ENCODE results near the gene AJUBA.
"Not testable (repeated sequence)": the region's sequence is repeated elsewhere in the genome, so short reads cannot be mapped to it uniquely, and the experiment has no call there.

The AJUBA gene

GRCh38 chr14:22966783-22967269, 15.5 kb downstream of the AJUBA start:
- Histone ChIP-seq H3K4ac (ENCODE audit: low read depth in 1 of 2, low read length in 2 of 2) (no peak overlapping the region), H3K9ac (ENCODE audit: low read length) (no peak overlapping the region), H3K4me2 (ENCODE audit: low read length, poor library complexity, severe bottlenecking) (no peak overlapping the region), H3K9me3 (ENCODE audit: control insufficient read depth, low read length) (no peaks in the 10 kb centered on the region), H2BK15ac (ENCODE audit: low read depth, poor library complexity, severe bottlenecking) (no peak overlapping the region), H3K36me3 (ENCODE audit: control insufficient read depth in 1 of 2, insufficient read depth in 2 of 2, low read depth in 1 of 2, low read length in 2 of 2) (peaks cover 0 to 13% of the 10 kb centered on the region in 2 experiments), H2BK5ac (ENCODE audit: low read depth, low read length, poor library complexity, severe bottlenecking) (no peak overlapping the region), H4K91ac (ENCODE audit: low read length) (no peak overlapping the region), H2BK120ac (ENCODE audit: low read depth, low read length) (no peak overlapping the region), H4K8ac (ENCODE audit: low read length) (no peak overlapping the region), H3K27me3 (ENCODE audit: control insufficient read depth in 1 of 2, insufficient read depth in 1 of 2, low read length in 2 of 2) (no peaks in the 10 kb centered on the region), H3K4me3 (ENCODE audit: insufficient read depth in 1 of 2, low read depth in 1 of 2, low read length in 2 of 2) (no peak overlapping the region), H3K14ac (ENCODE audit: low read length in 2 of 2) (no peak overlapping the region), H3K4me1 (ENCODE audit: control insufficient read depth, insufficient read depth, low read depth, low read length) (no peaks in the 10 kb centered on the region), H3K79me1 (replicated peaks; ENCODE audit: low read length, poor library complexity, severe bottlenecking) (no peaks in the 10 kb centered on the region), H3K27ac (ENCODE audit: low read length, poor library complexity, severe bottlenecking) (no peak overlapping the region), H3K18ac (ENCODE audit: low read depth in 1 of 2, low read length in 2 of 2) (no peak overlapping the region), H3K23ac (ENCODE audit: low read length in 2 of 2) (no peak overlapping the region), H2AK5ac (ENCODE audit: low read length, severe bottlenecking) (no peak overlapping the region), H2AFZ (ENCODE audit: low read depth, low read length) (no peak overlapping the region), H2BK12ac (ENCODE audit: low read length in 2 of 2) (no peak overlapping the region)
- WGBS: 83% methylated on average over 3 of the region's 4 CpGs
- no peak for DNase-seq

GRCh38 chr14:22965916-22966782, 16.2 kb downstream of the AJUBA start:
- not testable (repeated sequence) for DNase-seq; H2BK120ac ChIP-seq (ENCODE audit: low read depth, low read length); H3K9me3 ChIP-seq (ENCODE audit: control insufficient read depth, low read length); H3K79me1 ChIP-seq (replicated peaks; ENCODE audit: low read length, poor library complexity, severe bottlenecking); H3K27me3 ChIP-seq (ENCODE audit: control insufficient read depth in 1 of 2, insufficient read depth in 1 of 2, low read length in 2 of 2); H4K91ac ChIP-seq (ENCODE audit: low read length); H3K23ac ChIP-seq (ENCODE audit: low read length in 2 of 2); H3K4me1 ChIP-seq (ENCODE audit: control insufficient read depth, insufficient read depth, low read depth, low read length); H2BK12ac ChIP-seq (ENCODE audit: low read length in 2 of 2); H3K4me2 ChIP-seq (ENCODE audit: low read length, poor library complexity, severe bottlenecking); H3K18ac ChIP-seq (ENCODE audit: low read depth in 1 of 2, low read length in 2 of 2); H4K8ac ChIP-seq (ENCODE audit: low read length); H3K4ac ChIP-seq (ENCODE audit: low read depth in 1 of 2, low read length in 2 of 2); H3K4me3 ChIP-seq (ENCODE audit: insufficient read depth in 1 of 2, low read depth in 1 of 2, low read length in 2 of 2); H3K9ac ChIP-seq (ENCODE audit: low read length); H2AFZ ChIP-seq (ENCODE audit: low read depth, low read length); H2BK5ac ChIP-seq (ENCODE audit: low read depth, low read length, poor library complexity, severe bottlenecking); H2AK5ac ChIP-seq (ENCODE audit: low read length, severe bottlenecking); H3K27ac ChIP-seq (ENCODE audit: low read length, poor library complexity, severe bottlenecking); H3K14ac ChIP-seq (ENCODE audit: low read length in 2 of 2)
- 87% methylated on average over 12 of the region's 15 CpGs for WGBS
- peak overlapping the region; percentile 28 for H2BK15ac ChIP-seq (ENCODE audit: low read depth, poor library complexity, severe bottlenecking)
- H3K36me3 ChIP-seq (ENCODE audit: control insufficient read depth in 1 of 2, insufficient read depth in 2 of 2, low read depth in 1 of 2, low read length in 2 of 2): peaks cover 0 to 13% of the 10 kb centered on the region in 2 experiments

- H3K23ac ChIP-seq (ENCODE audit: low read length in 2 of 2): no peak overlapping the region
- no peak overlapping the region for H3K4me2 ChIP-seq (ENCODE audit: low read length, poor library complexity, severe bottlenecking)
- 96% methylated on average over 3 of the region's 6 CpGs for WGBS
- H2AK5ac ChIP-seq (ENCODE audit: low read length, severe bottlenecking): no peak overlapping the region
- H3K79me1 ChIP-seq (replicated peaks; ENCODE audit: low read length, poor library complexity, severe bottlenecking): no peaks in the 10 kb centered on the region
- no peaks in the 10 kb centered on the region for H3K27me3 ChIP-seq (ENCODE audit: control insufficient read depth in 1 of 2, insufficient read depth in 1 of 2, low read length in 2 of 2)
- H4K8ac ChIP-seq (ENCODE audit: low read length): no peak overlapping the region
- H3K27ac ChIP-seq (ENCODE audit: low read length, poor library complexity, severe bottlenecking): no peak overlapping the region
- no peak overlapping the region for H2BK120ac ChIP-seq (ENCODE audit: low read depth, low read length)
- no peak overlapping the region for H3K14ac ChIP-seq (ENCODE audit: low read length in 2 of 2)
- no peak overlapping the region for H2BK15ac ChIP-seq (ENCODE audit: low read depth, poor library complexity, severe bottlenecking)
- H3K18ac ChIP-seq (ENCODE audit: low read depth in 1 of 2, low read length in 2 of 2): no peak overlapping the region
- no peaks in the 10 kb centered on the region for H3K9me3 ChIP-seq (ENCODE audit: control insufficient read depth, low read length)
- no peaks in the 10 kb centered on the region for H3K4me1 ChIP-seq (ENCODE audit: control insufficient read depth, insufficient read depth, low read depth, low read length)
- no peaks in the 10 kb centered on the region for H3K36me3 ChIP-seq (ENCODE audit: control insufficient read depth in 1 of 2, insufficient read depth in 2 of 2, low read depth in 1 of 2, low read length in 2 of 2)
- no peak overlapping the region for H3K4me3 ChIP-seq (ENCODE audit: insufficient read depth in 1 of 2, low read depth in 1 of 2, low read length in 2 of 2)
- H3K9ac ChIP-seq (ENCODE audit: low read length): no peak overlapping the region
- H2AFZ ChIP-seq (ENCODE audit: low read depth, low read length): no peak overlapping the region
- H2BK12ac ChIP-seq (ENCODE audit: low read length in 2 of 2): no peak overlapping the region
- no peak overlapping the region for H4K91ac ChIP-seq (ENCODE audit: low read length)
- no peak for DNase-seq
- H2BK5ac ChIP-seq (ENCODE audit: low read depth, low read length, poor library complexity, severe bottlenecking): no peak overlapping the region
- no peak overlapping the region for H3K4ac ChIP-seq (ENCODE audit: low read depth in 1 of 2, low read length in 2 of 2)
Measured at GRCh38 chr14:22962061-22962676, 20.2 kb downstream of the AJUBA start.

All from mesenchymal stem cell (in vitro differentiated cells and primary cell).